Measurements from ENCODE around the gene FAM3A. TPM values are rescaled to one million over a fixed set of nuclear protein-coding genes. Genes with fewer than 3 reads are reported as not detected.

Gene FAM3A
- total and polyA plus RNA-seq, 9 of the 15 experiments (the other 6 are each of a cell fraction or from before 2014, with no cell fraction given): 0.75 to 70.6 (median 27.0) TPM

GRCh38 chrX:154546354-154547244, 30.6 kb upstream of the FAM3A start, which contains the start of gene G6PD (continued):
- peak; percentile 84 to 87 for TF ChIP-seq NRF1 (conservative IDR thresholded peaks at IDR 0.05 in 1 of 2, IDR thresholded peaks at IDR 0.05 in 1 of 2)
- TF ChIP-seq ELK1 (CRISPR knock-in tag; IDR thresholded peaks at IDR 0.05): no peak
- TF ChIP-seq RBFOX2 (IDR thresholded peaks at IDR 0.05; ENCODE audit: low read depth, low read length): peak; percentile 73
- no peak for TF ChIP-seq GMEB1 (CRISPR knock-in tag; IDR thresholded peaks at IDR 0.05)
- peak; percentile 27 for TF ChIP-seq KDM5B (IDR thresholded peaks at IDR 0.05; ENCODE audit: insufficient replicate concordance, low read depth, low read length)
- TF ChIP-seq RBM34 (IDR thresholded peaks at IDR 0.05; ENCODE audit: borderline replicate concordance, insufficient read depth, low read length): 0 out of 2 replicates have a peak, but pooled peaks have one; percentile 76
- no peak for TF ChIP-seq IFI16 (CRISPR knock-in tag; IDR thresholded peaks at IDR 0.05)
- no peak for TF ChIP-seq GATAD2A (IDR thresholded peaks at IDR 0.05)
- peak; percentile 49; the same call in 1 of the 2 replicates for TF ChIP-seq ZNF609 (CRISPR knock-in tag; IDR thresholded peaks at IDR 0.05; ENCODE audit: borderline replicate concordance)
- peak; percentile 51; the same call in 1 of the 2 replicates for TF ChIP-seq EGR1 (conservative IDR thresholded peaks at IDR 0.05)
- no peak for TF ChIP-seq MTA2 (IDR thresholded peaks at IDR 0.05; ENCODE audit: low read depth)
- no peak for TF ChIP-seq ZNF384 (IDR thresholded peaks at IDR 0.05; ENCODE audit: low read depth, low read length)
- TF ChIP-seq ZNF740 (CRISPR knock-in tag; IDR thresholded peaks at IDR 0.05): no peak
- TF ChIP-seq ZNF740 (tag; IDR thresholded peaks at IDR 0.05): no peak
- peak; percentile 59 for TF ChIP-seq HMGN3 (IDR thresholded peaks at IDR 0.05; ENCODE audit: borderline replicate concordance, extremely low read depth, insufficient read length, low read depth, low read length)
- TF ChIP-seq MAX (CRISPR knock-in tag; IDR thresholded peaks at IDR 0.05): peak; percentile 34
- no peak for TF ChIP-seq SMARCA5 (IDR thresholded peaks at IDR 0.05)
